K562 treated with DMSO at 1 percent for 24 hours (cell line): ENCODE results near the gene ZNF726. TPM values are rescaled to one million over a fixed set of nuclear protein-coding genes. Genes with fewer than 3 reads are reported as not detected.

ENCODE experiments used
- total RNA-seq: library from RNA; unstranded; fragments of 300-600 nt; gene quantifications from 2 replicates; pipeline ENCODE4 v1.2.3, GENCODE V29; 2022; ENCODE audit warnings: low read depth; ENCODE audit not compliant: insufficient read depth

Gene ZNF726
- 4.6 and 6.2 TPM in 2 replicates for total RNA-seq

DNA sequence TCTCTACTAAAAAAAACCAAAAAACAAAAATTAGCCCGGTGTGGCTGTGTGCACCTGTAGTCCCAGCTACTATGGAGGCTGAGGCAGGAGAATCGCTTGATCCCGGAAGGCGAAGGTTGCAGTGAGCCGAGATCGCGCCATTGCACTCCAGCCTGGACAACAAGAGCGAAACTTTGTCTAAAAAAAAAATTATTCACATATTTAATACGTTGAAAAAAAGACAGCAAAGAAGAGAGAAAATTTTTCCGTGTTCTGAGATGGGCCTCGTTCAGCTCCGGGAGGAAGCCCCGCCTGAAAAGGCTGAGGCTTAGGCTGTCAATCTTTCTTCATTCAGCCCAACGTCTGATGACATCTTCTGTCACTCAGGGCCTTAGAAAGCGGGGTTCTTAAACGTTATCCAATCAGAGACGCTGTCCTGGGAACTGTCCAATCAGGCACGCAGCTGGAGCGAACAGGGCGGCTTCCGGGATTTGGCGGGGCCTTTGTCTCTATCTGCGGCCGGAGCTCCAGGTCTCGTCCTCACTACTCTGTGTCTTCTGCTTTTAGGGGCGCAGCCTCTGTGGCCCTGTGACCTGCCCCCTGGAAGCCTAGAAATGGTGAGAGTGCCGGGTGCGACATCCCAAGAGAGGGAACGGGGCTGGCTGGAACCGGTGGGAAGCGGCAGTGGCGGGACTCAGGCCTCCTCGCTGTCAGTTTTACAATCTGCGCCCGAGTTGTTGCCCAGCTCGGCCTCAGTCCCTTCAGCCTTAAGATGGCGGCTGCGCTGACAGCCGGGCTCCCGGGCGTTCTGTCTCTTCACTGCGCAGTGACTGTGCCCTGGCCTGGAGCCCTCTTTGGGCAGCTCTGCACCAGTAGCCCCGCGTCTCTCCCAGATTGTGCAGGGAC is at the start of gene ZNF726:
Gene ZNF726 (plus strand): TSS at position 485 of the 885 bp plus-strand sequence. CDS start 109 bp downstream, at position 594.

Other genes with a start within 250 kb of the ZNF726 start
- 5.2 and 5.3 TPM in 2 replicates for gene ZNF675, start 227.7 kb upstream of the ZNF726 start, total RNA-seq
- gene ZNF681, start 156.0 kb upstream of the ZNF726 start, total RNA-seq = 2.0 and 4.5 TPM in 2 replicates
- 2.8 and 3.2 TPM in 2 replicates for gene ZNF254, start 172.3 kb downstream of the ZNF726 start, total RNA-seq